Skeletal muscle satellite cell (primary cell): Measurements from ENCODE around the gene PPP6R1.

Experiments used
- H3K27me3 ChIP-seq: 2 replicates; pipeline ENCODE4 v1.7.0; 2013; ENCODE audit warnings: low read length; ENCODE audit not compliant: control insufficient read depth, insufficient read depth
- H3K36me3 ChIP-seq: 2 replicates; pipeline ENCODE4 v1.7.0; 2013; ENCODE audit warnings: mild to moderate bottlenecking, control low read depth, low read length; ENCODE audit not compliant: insufficient read depth
- H3K4me1 ChIP-seq: 2 replicates; pipeline ENCODE4 v1.7.0; 2013; ENCODE audit warnings: low read length; ENCODE audit not compliant: control insufficient read depth, insufficient read depth
- H3K4me2 ChIP-seq: 2 replicates; pipeline ENCODE4 v1.7.0; 2013; ENCODE audit warnings: mild to moderate bottlenecking, low read length
- H3K4me3 ChIP-seq: 2 replicates; pipeline ENCODE4 v1.7.0; 2013; ENCODE audit warnings: low read length
- H3K9ac ChIP-seq: 2 replicates; pipeline ENCODE4 v1.7.0; 2013; ENCODE audit warnings: mild to moderate bottlenecking, low read depth, low read length, moderate library complexity
- H3K9me3 ChIP-seq: replicated peaks from 2 replicates; pipeline ENCODE4 v1.7.0; 2013; ENCODE audit warnings: mild to moderate bottlenecking, control low read depth, low read length

PPP6R1 gene

GRCh38 chr19:55278391-55279135, 19.7 kb upstream of the PPP6R1 start:
- Histone ChIP-seq H3K4me3 (peak overlapping the region; percentile 81), H3K9me3 (no peaks in the 10 kb centered on the region), H3K27me3 (no peaks in the 10 kb centered on the region), H3K9ac (no peak overlapping the region), H3K4me2 (peak overlapping the region; percentile 93), H3K36me3 (peaks cover 8% of the 10 kb centered on the region), H3K4me1 (peaks cover 11% of the 10 kb centered on the region)

DNA sequence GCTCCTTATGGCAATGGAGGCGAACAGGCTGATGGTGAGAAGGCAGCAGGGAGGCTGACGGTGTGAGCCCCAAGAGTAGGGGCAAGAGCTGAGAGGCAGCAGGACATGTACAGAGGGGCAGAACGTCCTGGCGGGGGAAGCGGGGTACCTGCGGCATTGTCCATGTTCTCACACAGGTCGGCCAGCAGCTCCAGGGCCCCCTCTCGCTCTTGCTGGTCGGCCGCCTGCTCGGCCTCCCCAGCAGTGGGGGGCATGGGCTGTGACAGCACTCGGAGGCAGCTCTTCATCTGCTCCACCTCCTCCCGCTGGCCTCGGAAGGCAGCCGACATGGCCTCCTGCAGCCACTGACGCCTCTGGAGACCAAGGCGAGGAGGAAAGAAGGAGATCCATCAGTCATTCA, 18.7 kb upstream of the PPP6R1 start:
- H3K36me3 ChIP-seq = peaks cover 13% of the 10 kb centered on the region
- peaks cover 11% of the 10 kb centered on the region for H3K4me1 ChIP-seq
- no peak overlapping the region for H3K4me2 ChIP-seq
- no peak overlapping the region for H3K4me3 ChIP-seq
- H3K9me3 ChIP-seq = no peaks in the 10 kb centered on the region
- H3K9ac ChIP-seq = no peak overlapping the region
- H3K27me3 ChIP-seq = no peaks in the 10 kb centered on the region

GRCh38 chr19:55276720-55277430, 18.1 kb upstream of the PPP6R1 start:
- H3K4me2 ChIP-seq = no peak overlapping the region
- H3K9me3 ChIP-seq = no peaks in the 10 kb centered on the region
- H3K36me3 ChIP-seq = peaks cover 18% of the 10 kb centered on the region
- no peak overlapping the region for H3K9ac ChIP-seq
- H3K4me1 ChIP-seq = peaks cover 11% of the 10 kb centered on the region
- no peaks in the 10 kb centered on the region for H3K27me3 ChIP-seq
- H3K4me3 ChIP-seq = no peak overlapping the region

DNA sequence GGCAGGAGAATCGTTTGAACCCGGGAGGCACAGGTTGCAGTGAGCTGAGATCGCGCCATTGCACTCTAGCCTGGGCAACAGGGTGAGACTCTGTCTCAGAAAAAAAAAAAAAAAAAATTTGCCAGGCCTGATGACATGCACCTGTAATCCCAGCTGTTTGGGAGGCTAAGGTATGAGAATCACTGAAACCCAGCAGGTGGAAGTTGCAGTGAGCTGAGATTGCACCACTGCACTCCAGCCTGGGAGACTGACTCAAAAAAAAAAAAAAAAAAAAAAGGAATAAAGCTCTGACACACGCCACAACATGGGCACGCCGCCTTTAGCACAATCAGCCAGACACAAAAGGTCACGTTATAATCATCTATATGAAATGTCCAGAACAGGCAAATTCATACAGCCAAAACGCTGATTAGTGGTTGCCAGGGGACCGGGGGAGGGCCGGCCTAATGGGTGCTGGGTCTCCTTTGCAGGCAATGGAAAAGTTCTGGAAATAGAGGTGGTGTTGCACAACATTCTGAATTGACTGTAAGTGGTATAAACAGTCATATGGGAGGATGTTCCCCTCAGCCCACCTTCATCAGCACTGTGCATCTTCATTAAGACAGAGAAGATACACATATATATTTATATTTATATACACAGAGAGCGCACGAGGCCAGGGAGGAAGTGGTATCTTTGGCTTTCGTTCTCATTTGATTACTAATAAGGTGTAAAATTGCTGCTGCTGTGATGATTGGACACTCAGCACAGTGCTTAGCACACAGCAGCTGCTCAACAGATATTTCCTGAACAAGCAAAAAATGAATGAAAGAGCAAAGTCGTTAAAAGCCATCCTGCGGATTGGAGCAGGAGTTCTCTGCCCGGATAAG, 17.3 kb upstream of the PPP6R1 start:
- Histone ChIP-seq H3K9me3 (no peaks in the 10 kb centered on the region), H3K4me2 (no peak overlapping the region), H3K36me3 (peaks cover 18% of the 10 kb centered on the region), H3K9ac (no peak overlapping the region), H3K4me1 (peaks cover 11% of the 10 kb centered on the region), H3K4me3 (no peak overlapping the region), H3K27me3 (no peaks in the 10 kb centered on the region)

- H3K4me3 ChIP-seq = no peak overlapping the region
- no peak overlapping the region for H3K4me2 ChIP-seq
- no peaks in the 10 kb centered on the region for H3K27me3 ChIP-seq
- no peak overlapping the region for H3K9ac ChIP-seq
- H3K9me3 ChIP-seq = no peaks in the 10 kb centered on the region
- H3K4me1 ChIP-seq = peaks cover 2% of the 10 kb centered on the region
- H3K36me3 ChIP-seq = peaks cover 18% of the 10 kb centered on the region
These were observed 15.3 kb upstream of the PPP6R1 start for GRCh38 chr19:55273978-55274707.

DNA sequence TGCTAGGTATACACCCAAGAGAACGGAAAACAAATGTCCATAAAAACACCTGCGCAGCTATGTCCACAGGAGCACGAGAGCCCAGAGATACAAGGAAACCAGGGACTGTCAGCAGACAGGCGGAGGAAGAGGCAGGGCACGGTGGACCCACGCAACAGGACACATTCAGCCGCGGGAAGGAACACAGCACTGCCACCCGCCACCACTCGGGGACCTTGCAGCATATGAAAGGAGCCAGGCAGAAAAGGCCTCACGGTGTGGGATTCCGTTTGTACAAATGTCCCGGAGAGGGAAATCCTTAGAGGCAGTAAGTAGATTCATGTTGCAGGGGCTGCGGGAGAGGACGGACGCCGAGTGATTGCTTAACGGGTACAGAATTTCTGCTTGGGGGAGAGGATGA, 13.3 kb upstream of the PPP6R1 start:
- Histone ChIP-seq H3K27me3 (no peaks in the 10 kb centered on the region), H3K9ac (no peak overlapping the region), H3K4me2 (no peak overlapping the region), H3K4me3 (no peak overlapping the region), H3K36me3 (peaks cover 14% of the 10 kb centered on the region), H3K4me1 (no peaks in the 10 kb centered on the region), H3K9me3 (no peaks in the 10 kb centered on the region)

DNA sequence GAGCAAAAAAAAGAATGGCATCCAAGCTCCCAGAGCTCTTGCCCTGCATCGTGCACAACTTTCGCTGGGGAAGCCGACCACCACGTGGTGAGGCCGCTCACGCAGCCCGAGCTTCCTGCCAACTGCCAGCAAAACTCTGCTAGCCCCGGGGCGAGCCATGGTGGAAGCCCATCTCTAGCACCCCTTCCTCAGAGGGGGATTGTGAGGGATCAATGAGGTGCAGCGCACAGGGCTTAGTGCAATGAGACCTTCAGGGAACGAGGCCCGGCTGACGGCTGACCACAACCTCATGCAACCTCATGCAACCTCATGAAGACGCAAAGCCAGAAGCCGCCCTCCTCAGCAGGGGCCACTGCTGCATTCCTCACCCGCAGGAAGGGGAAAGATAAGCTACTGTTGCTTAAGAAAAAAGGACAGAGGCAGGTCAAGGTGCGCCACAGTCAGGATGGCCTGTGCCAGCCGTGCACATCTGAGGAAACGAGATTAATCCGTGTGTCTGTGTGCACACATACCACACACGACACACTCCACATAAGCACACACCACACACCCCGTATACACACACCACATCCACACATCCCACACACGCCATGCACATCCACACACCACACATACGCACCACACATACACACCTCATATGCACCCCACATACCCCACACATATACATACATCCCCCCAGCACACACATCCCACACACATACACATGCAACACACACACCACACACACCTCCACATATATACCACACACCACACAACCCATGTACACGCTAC, 11.5 kb upstream of the PPP6R1 start:
- no peaks in the 10 kb centered on the region for H3K4me1 ChIP-seq
- H3K27me3 ChIP-seq = no peaks in the 10 kb centered on the region
- H3K36me3 ChIP-seq = peaks cover 10% of the 10 kb centered on the region
- no peaks in the 10 kb centered on the region for H3K9me3 ChIP-seq
- no peak overlapping the region for H3K4me2 ChIP-seq
- no peak overlapping the region for H3K4me3 ChIP-seq
- no peak overlapping the region for H3K9ac ChIP-seq

DNA sequence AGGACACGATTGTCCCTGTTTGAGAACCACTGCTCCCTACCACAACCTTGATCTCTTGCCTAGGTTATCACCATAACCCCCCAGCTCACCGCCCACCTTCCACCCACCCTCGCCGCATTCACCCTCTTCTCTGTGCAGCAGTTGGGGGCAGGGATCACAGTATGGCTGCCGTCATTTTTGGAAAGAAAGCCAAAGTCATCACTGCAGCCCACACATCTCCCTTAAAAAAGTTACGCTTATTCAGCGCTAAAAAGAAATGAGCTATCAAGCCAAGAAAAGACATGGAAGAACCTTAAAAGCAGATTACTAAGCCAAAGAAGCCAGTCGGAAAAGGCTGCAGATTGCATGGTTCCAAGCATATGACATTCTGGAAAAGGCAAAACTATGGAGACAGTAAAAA, 10.5 kb upstream of the PPP6R1 start:
- Histone ChIP-seq H3K27me3 (no peaks in the 10 kb centered on the region), H3K4me2 (no peak overlapping the region), H3K4me3 (no peak overlapping the region), H3K9me3 (no peaks in the 10 kb centered on the region), H3K4me1 (no peaks in the 10 kb centered on the region), H3K9ac (no peak overlapping the region), H3K36me3 (peaks cover 10% of the 10 kb centered on the region)

DNA sequence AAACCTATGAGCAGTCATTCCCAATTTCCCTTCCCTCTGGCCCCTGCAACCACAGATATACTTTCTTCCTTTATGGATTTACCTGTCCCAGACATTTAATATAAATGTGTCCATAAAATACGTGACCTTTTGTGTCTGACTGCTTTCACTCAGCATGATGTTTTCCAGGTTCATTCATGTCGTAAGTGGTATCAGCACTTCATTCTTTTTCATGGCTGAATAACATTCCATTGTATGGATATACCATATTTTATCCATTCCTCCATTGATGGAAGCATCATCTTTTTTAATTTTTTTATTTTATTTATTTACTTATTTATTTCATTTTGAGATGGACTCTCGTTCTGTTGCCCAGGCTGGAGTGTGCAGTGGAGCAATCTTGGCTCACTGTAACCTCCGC, 8.0 kb upstream of the PPP6R1 start:
- Histone ChIP-seq H3K9ac (no peak overlapping the region), H3K4me3 (no peak overlapping the region), H3K4me1 (no peaks in the 10 kb centered on the region), H3K9me3 (no peaks in the 10 kb centered on the region), H3K4me2 (no peak overlapping the region), H3K36me3 (peaks cover 5% of the 10 kb centered on the region), H3K27me3 (no peaks in the 10 kb centered on the region)

DNA sequence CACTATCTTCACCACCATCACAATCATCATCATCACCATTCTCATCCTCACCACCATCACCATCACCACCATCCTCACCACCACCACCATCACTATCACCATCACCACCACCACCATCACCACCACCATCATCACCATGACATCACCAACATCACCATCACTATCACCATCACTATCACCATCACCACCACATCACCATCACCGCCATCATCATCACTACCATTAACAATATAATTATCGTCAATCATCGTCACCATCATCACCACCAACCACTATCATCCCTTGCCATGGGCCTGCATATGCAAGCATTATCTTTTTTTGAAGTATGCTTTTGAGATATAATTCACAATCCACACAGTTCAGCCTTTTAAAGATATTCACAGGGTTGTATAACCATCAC, 7.6 kb upstream of the PPP6R1 start:
- Histone ChIP-seq H3K4me2 (no peak overlapping the region), H3K36me3 (peaks cover 6% of the 10 kb centered on the region), H3K9ac (no peak overlapping the region), H3K4me1 (no peaks in the 10 kb centered on the region), H3K9me3 (no peaks in the 10 kb centered on the region), H3K27me3 (no peaks in the 10 kb centered on the region), H3K4me3 (no peak overlapping the region)
